Hepatocyte (in vitro differentiated cells): Measurements from ENCODE around the gene CCDC110. TPM values are rescaled to one million over a fixed set of nuclear protein-coding genes. Genes with fewer than 3 reads are reported as not detected.

Experiments
- DNase-seq: peaks from one replicate; pipeline ENCODE4 v3.0.0-alpha.2; 2016; ENCODE audit warnings: low spot score
- H2AFZ ChIP-seq: fragments of 200-600 bp; sonication (generic); 2 replicates; pipeline ENCODE4 v1.6.0; 2016; ENCODE audit warnings: antibody characterized with exemption, mild to moderate bottlenecking
- H3K27ac ChIP-seq: fragments of 200-600 bp; sonication (generic); 2 replicates; pipeline ENCODE4 v1.5.1; 2016; ENCODE audit warnings: mild to moderate bottlenecking
- H3K27me3 ChIP-seq: fragments of 200-600 bp; sonication (generic); 2 replicates; pipeline ENCODE4 v1.6.1; 2016
- H3K36me3 ChIP-seq: fragments of 200-600 bp; sonication (generic); replicated peaks from 2 replicates; pipeline ENCODE4 v1.5.1; 2016; ENCODE audit warnings: low read depth; ENCODE audit not compliant: insufficient read depth
- H3K4me1 ChIP-seq: fragments of 200-600 bp; sonication (generic); 2 replicates; pipeline ENCODE4 v1.5.1; 2016; ENCODE audit warnings: mild to moderate bottlenecking, moderate library complexity; ENCODE audit not compliant: insufficient read depth
- H3K4me2 ChIP-seq: fragments of 200-600 bp; sonication (generic); 2 replicates; pipeline ENCODE4 v1.6.0; 2016
- H3K4me3 ChIP-seq: fragments of 200-600 bp; sonication (generic); 2 replicates; pipeline ENCODE4 v1.5.1; 2016; ENCODE audit warnings: mild to moderate bottlenecking
- H3K79me2 ChIP-seq: fragments of 200-600 bp; sonication (generic); 2 replicates; pipeline ENCODE4 v1.6.0; 2017; ENCODE audit warnings: mild to moderate bottlenecking
- H3K9me2 ChIP-seq: fragments of 200-600 bp; sonication (generic); replicated peaks from 2 replicates; pipeline ENCODE4 v1.6.0; 2017; ENCODE audit warnings: mild to moderate bottlenecking; ENCODE audit not compliant: insufficient read depth
- H3K9me3 ChIP-seq: fragments of 200-600 bp; sonication (generic); 2 replicates; pipeline ENCODE4 v1.5.1; 2016; ENCODE audit warnings: low read depth, mild to moderate bottlenecking
- H4K20me1 ChIP-seq: fragments of 200-600 bp; sonication (generic); 2 replicates; pipeline ENCODE4 v1.6.0; 2016; ENCODE audit warnings: mild to moderate bottlenecking; ENCODE audit not compliant: insufficient read depth, poor library complexity, severe bottlenecking
- CTCF ChIP-seq: fragments of 200-600 bp; sonication (generic); IDR thresholded peaks from 2 replicates; pipeline ENCODE4 v1.5.1; 2016; ENCODE audit warnings: antibody characterized with exemption, mild to moderate bottlenecking; ENCODE audit not compliant: poor library complexity
- EZH2 ChIP-seq: fragments of 200-600 bp; sonication (generic); IDR thresholded peaks from 2 replicates; pipeline ENCODE4 v1.6.1; 2016; ENCODE audit warnings: antibody characterized with exemption, mild to moderate bottlenecking, borderline replicate concordance
- EZH2phosphoT487 ChIP-seq: fragments of 200-600 bp; sonication (generic); IDR thresholded peaks from one replicate; pipeline ENCODE4 v1.6.1; 2018; ENCODE audit warnings: antibody characterized with exemption, mild to moderate bottlenecking, low read depth, moderate library complexity; ENCODE audit not compliant: unreplicated experiment, severe bottlenecking
- WGBS: methylation state at CpG from one replicate; pipeline ENCODE4 v1.1.6; 2016; ENCODE audit warnings: low lambda C conversion rate; ENCODE audit errors: missing lambda C conversion rate; 5-methylcytosine and 5-hydroxymethylcytosine counted together
- polyA plus RNA-seq: library from polyadenylated mRNA; unstranded; fragments of >200 nt; fragmentation: Nextera tagmentation; extraction: Ambion mirVana; gene quantifications from 2 replicates; pipeline ENCODE4 v1.2.1, GENCODE V29; 2016
- total RNA-seq: library from RNA; depleted of rRNA; stranded (reverse); fragments of >200 nt; gene quantifications from 2 replicates; pipeline ENCODE4 v1.2.3, GENCODE V29; 2014

CCDC110 gene
- total and polyA plus RNA-seq, 2 experiments from 2014 or later: 0.16 to 0.73 TPM

- no peak for TF ChIP-seq EZH2
- no peak for TF ChIP-seq CTCF
- no peak for TF ChIP-seq EZH2phosphoT487
- H3K4me3 ChIP-seq: peak overlapping the region; percentile 59
- peak overlapping the region; percentile 87 for H3K4me2 ChIP-seq
- H3K4me1 ChIP-seq: peaks cover 8% of the 10 kb centered on the region
- H3K9me2 ChIP-seq: no peaks in the 10 kb centered on the region
- H3K27ac ChIP-seq: peak overlapping the region; percentile 98
- peak overlapping the region; percentile 82 for H2AFZ ChIP-seq
- H3K36me3 ChIP-seq: no peaks in the 10 kb centered on the region
- WGBS: 23% methylated on average over 13 of the region's 13 CpGs
- DNase-seq: no peak
- H3K79me2 ChIP-seq: peaks cover 34% of the 10 kb centered on the region
- no peaks in the 10 kb centered on the region for H3K9me3 ChIP-seq
- H4K20me1 ChIP-seq: no peaks in the 10 kb centered on the region
- no peaks in the 10 kb centered on the region for H3K27me3 ChIP-seq
These were observed 46.5 kb downstream of the CCDC110 start for GRCh38 chr4:185424905-185425646.

GRCh38 chr4:185421366-185422124, 50.0 kb downstream of the CCDC110 start:
- H3K9me3 ChIP-seq: no peaks in the 10 kb centered on the region
- H3K79me2 ChIP-seq: peaks cover 34% of the 10 kb centered on the region
- H3K27ac ChIP-seq: no peak overlapping the region
- no peaks in the 10 kb centered on the region for H3K27me3 ChIP-seq
- no peak for DNase-seq
- 78% methylated on average over 2 of the region's 2 CpGs for whole genome bisulfite sequencing
- no peaks in the 10 kb centered on the region for H4K20me1 ChIP-seq
- H3K4me3 ChIP-seq: no peak overlapping the region
- H2AFZ ChIP-seq: no peak overlapping the region
- H3K36me3 ChIP-seq: no peaks in the 10 kb centered on the region
- H3K4me1 ChIP-seq: peaks cover 8% of the 10 kb centered on the region
- H3K9me2 ChIP-seq: no peaks in the 10 kb centered on the region
- no peak for TF ChIP-seq EZH2
- TF ChIP-seq CTCF: no peak
- no peak for TF ChIP-seq EZH2phosphoT487
- H3K4me2 ChIP-seq: no peak overlapping the region

GRCh38 chr4:185416955-185417354, 54.6 kb downstream of the CCDC110 start:
- Histone ChIP-seq H3K4me2 (no peak overlapping the region), H2AFZ (no peak overlapping the region), H3K4me3 (no peak overlapping the region), H3K79me2 (peaks cover 6% of the 10 kb centered on the region), H4K20me1 (no peaks in the 10 kb centered on the region), H3K27ac (no peak overlapping the region), H3K27me3 (no peaks in the 10 kb centered on the region), H3K9me3 (no peaks in the 10 kb centered on the region), H3K4me1 (no peaks in the 10 kb centered on the region), H3K9me2 (no peaks in the 10 kb centered on the region), H3K36me3 (no peaks in the 10 kb centered on the region)
- TF ChIP-seq EZH2phosphoT487 (no peak), CTCF (no peak), EZH2 (no peak)
- no peak for DNase-seq
